Endothelial cell (in vitro differentiated cells): Measurements from ENCODE around the gene ACOXL. TPM values are rescaled to one million over a fixed set of nuclear protein-coding genes. Genes with fewer than 3 reads are reported as not detected.

ENCODE experiments used
- DNase-seq: peaks from one replicate; pipeline ENCODE4 v3.0.0; 2021; ENCODE audit warnings: low spot score
- H3K27ac Mint-ChIP-seq: one replicate; pipeline ENCODE4 v1.8.0; 2021; ENCODE audit warnings: mixed read lengths, inconsistent platforms; ENCODE audit not compliant: unreplicated experiment
- H3K27me3 Mint-ChIP-seq: one replicate; pipeline ENCODE4 v1.8.0; 2021; ENCODE audit warnings: mild to moderate bottlenecking, moderate library complexity, mixed read lengths, inconsistent platforms; ENCODE audit not compliant: unreplicated experiment
- H3K36me3 Mint-ChIP-seq: one replicate; pipeline ENCODE4 v1.8.0; 2021; ENCODE audit warnings: mild to moderate bottlenecking, low read depth, mixed read lengths, inconsistent platforms; ENCODE audit not compliant: unreplicated experiment
- H3K4me1 Mint-ChIP-seq: one replicate; pipeline ENCODE4 v1.8.0; 2021; ENCODE audit warnings: mild to moderate bottlenecking, mixed read lengths, inconsistent platforms; ENCODE audit not compliant: unreplicated experiment
- H3K4me3 Mint-ChIP-seq: one replicate; pipeline ENCODE4 v1.8.0; 2021; ENCODE audit warnings: mild to moderate bottlenecking, mixed read lengths, inconsistent platforms; ENCODE audit not compliant: unreplicated experiment
- H3K9me3 Mint-ChIP-seq: one replicate; pipeline ENCODE4 v1.8.0; 2021; ENCODE audit warnings: mixed read lengths, inconsistent platforms; ENCODE audit not compliant: unreplicated experiment
- CTCF ChIP-seq: fragments of 200-600 bp; sonication (generic); IDR thresholded peaks from one replicate; pipeline ENCODE4 v1.5.0; 2021; ENCODE audit warnings: antibody characterized with exemption; ENCODE audit not compliant: unreplicated experiment
- total RNA-seq: library from RNA; stranded (reverse); fragmentation: NEBNext Ultra II Directional; extraction: Animal tissue kit (Norgen Biotek cat#: 25700); gene quantifications from one replicate; pipeline ENCODE4 v1.2.1, GENCODE V29; 2021; ENCODE audit not compliant: unreplicated experiment

ACOXL gene
- total RNA-seq, 1 donor from 2014 or later = 0.44 TPM

DNA sequence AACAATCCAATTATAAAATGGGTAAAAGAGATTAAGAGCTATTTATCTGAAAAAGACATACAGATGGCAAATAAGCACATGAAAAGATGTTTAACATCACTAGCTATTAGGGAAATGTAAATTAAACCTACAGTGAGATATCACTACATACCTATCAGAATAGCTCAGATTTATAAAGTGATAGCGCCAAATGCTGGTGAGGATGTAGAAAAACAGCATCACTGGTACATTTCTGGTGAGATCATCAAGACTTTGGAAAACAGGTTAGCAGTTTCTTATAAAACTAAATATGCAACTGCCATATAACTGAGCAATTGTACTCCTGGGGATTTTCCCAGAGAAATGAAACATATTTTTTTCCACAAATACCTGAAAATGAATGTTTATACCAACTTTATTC, 100.4 kb downstream of the ACOXL start:
- no peak for TF ChIP-seq CTCF
- DNase-seq = no peak
- Mint-ChIP-seq H3K9me3 (no peaks in the 10 kb centered on the region), H3K4me1 (no peaks in the 10 kb centered on the region), H3K27me3 (no peaks in the 10 kb centered on the region), H3K27ac (no peak overlapping the region), H3K4me3 (no peak overlapping the region), H3K36me3 (no peaks in the 10 kb centered on the region)

- Mint-ChIP-seq H3K27me3 (peaks cover 5% of the 10 kb centered on the region), H3K36me3 (no peaks in the 10 kb centered on the region), H3K27ac (no peak overlapping the region), H3K4me3 (no peak overlapping the region), H3K4me1 (peaks cover 4% of the 10 kb centered on the region), H3K9me3 (no peaks in the 10 kb centered on the region)
- no peak for DNase-seq
- TF ChIP-seq CTCF = no peak
Measured at GRCh38 chr2:110834134-110834827, 101.9 kb downstream of the ACOXL start.

- H3K9me3 Mint-ChIP-seq = no peaks in the 10 kb centered on the region
- H3K27ac Mint-ChIP-seq = no peak overlapping the region
- no peak overlapping the region for H3K4me3 Mint-ChIP-seq
- TF ChIP-seq CTCF = no peak
- peaks cover 4% of the 10 kb centered on the region for H3K4me1 Mint-ChIP-seq
- no peak for DNase-seq
- peaks cover 5% of the 10 kb centered on the region for H3K27me3 Mint-ChIP-seq
- H3K36me3 Mint-ChIP-seq = no peaks in the 10 kb centered on the region
Measured at GRCh38 chr2:110836671-110837070, 104.3 kb downstream of the ACOXL start.

GRCh38 chr2:110837446-110838409, 105.4 kb downstream of the ACOXL start:
- no peaks in the 10 kb centered on the region for H3K36me3 Mint-ChIP-seq
- DNase-seq = no peak
- H3K9me3 Mint-ChIP-seq = no peaks in the 10 kb centered on the region
- no peak overlapping the region for H3K4me3 Mint-ChIP-seq
- TF ChIP-seq CTCF = no peak
- no peak overlapping the region for H3K27ac Mint-ChIP-seq
- H3K27me3 Mint-ChIP-seq = peaks cover 5% of the 10 kb centered on the region
- H3K4me1 Mint-ChIP-seq = peaks cover 4% of the 10 kb centered on the region
